ENCODE results near the gene ZNF281.
"Not testable (repeated sequence)": the region's sequence is repeated elsewhere in the genome, so short reads cannot be mapped to it uniquely, and the experiment has no call there.

The ZNF281 gene

GRCh38 chr1:200428482-200429205, 18.8 kb upstream of the ZNF281 start:
- DNase-seq = no peak

- no peak for DNase-seq
These were observed 17.9 kb upstream of the ZNF281 start for GRCh38 chr1:200427744-200428143.

GRCh38 chr1:200426196-200426595, 16.4 kb upstream of the ZNF281 start:
- DNase-seq = no peak

- no peak for DNase-seq
These were observed 13.4 kb upstream of the ZNF281 start for GRCh38 chr1:200423235-200423634.

GRCh38 chr1:200422211-200422610, 12.4 kb upstream of the ZNF281 start:
- DNase-seq = no peak

- no peak for DNase-seq
These were observed 6.2 kb upstream of the ZNF281 start for GRCh38 chr1:200415789-200416593.

GRCh38 chr1:200415227-200415626, 5.4 kb upstream of the ZNF281 start:
- DNase-seq = no peak

- no peak for DNase-seq
These were observed 4.8 kb upstream of the ZNF281 start for GRCh38 chr1:200414657-200415056.

- not testable (repeated sequence) for DNase-seq
These were observed 3.9 kb upstream of the ZNF281 start for GRCh38 chr1:200413766-200414165.

- DNase-seq = no peak
These were observed 1.8 kb upstream of the ZNF281 start for GRCh38 chr1:200411406-200412257.

GRCh38 chr1:200410566-200410878, 686 bp upstream of the ZNF281 start:
- peak in 1 of 2 donors; percentile 39 for DNase-seq

- peak; percentile 20 to 40 for DNase-seq
These were observed 554 bp downstream of the ZNF281 start for GRCh38 chr1:200409203-200409760.

- DNase-seq = no peak
These were observed 3.6 kb downstream of the ZNF281 start for GRCh38 chr1:200406161-200406797.

- DNase-seq = no peak
These were observed 4.6 kb downstream of the ZNF281 start for GRCh38 chr1:200405264-200405663.

GRCh38 chr1:200401708-200402107, 8.1 kb downstream of the ZNF281 start:
- DNase-seq = no peak

GRCh38 chr1:200401263-200401662, 8.6 kb downstream of the ZNF281 start:
- no peak for DNase-seq

- DNase-seq = no peak
These were observed 9.3 kb downstream of the ZNF281 start for GRCh38 chr1:200400556-200400955.

GRCh38 chr1:200399860-200400259, 10.0 kb downstream of the ZNF281 start:
- no peak for DNase-seq

GRCh38 chr1:200398373-200398772, 11.5 kb downstream of the ZNF281 start:
- DNase-seq = no peak

- no peak for DNase-seq
These were observed 17.1 kb downstream of the ZNF281 start for GRCh38 chr1:200392625-200393185.

- no peak for DNase-seq
These were observed 18.1 kb downstream of the ZNF281 start for GRCh38 chr1:200391747-200392146.

GRCh38 chr1:200388791-200389190, 21.0 kb downstream of the ZNF281 start:
- no peak for DNase-seq

All from CD4-positive, alpha-beta T cell treated with Interleukin-1 beta for 1 hour (primary cell).